ENCODE measurements around the gene SERPINB12. TPM values are rescaled to one million over a fixed set of nuclear protein-coding genes. Genes with fewer than 3 reads are reported as not detected.
A peak's percentile ranks its signal among the peaks of the same experiment; 100 is the strongest.

SERPINB12 gene
- total RNA-seq, 2 donors from 2014 or later, result not detected

- intact Hi-C loops (cut with DNase I, micrococcal nuclease), result no loop called here
- ATAC-seq (no peak), DNase-seq (no peak)
Measured at GRCh38 chr18:63544017-63544416, 1.8 kb downstream of the SERPINB12 start.

- DNase-seq, result no peak
- ATAC-seq, result no peak
- intact Hi-C loops (cut with DNase I, micrococcal nuclease), result no loop called here
Measured at GRCh38 chr18:63545000-63545399, 2.8 kb downstream of the SERPINB12 start.

- no peak for DNase-seq
- intact Hi-C loops (cut with DNase I, micrococcal nuclease), result no loop called here
- ATAC-seq, result no peak
Measured at GRCh38 chr18:63550068-63550467, 7.9 kb downstream of the SERPINB12 start.

GRCh38 chr18:63551769-63552168, 9.6 kb downstream of the SERPINB12 start:
- no peak for ATAC-seq
- DNase-seq, result no peak
- intact Hi-C loops (cut with DNase I, micrococcal nuclease), result no loop called here

GRCh38 chr18:63552581-63552980, 10.4 kb downstream of the SERPINB12 start:
- ATAC-seq, result no peak
- intact Hi-C loops (cut with DNase I, micrococcal nuclease), result no loop called here
- DNase-seq, result no peak

- intact Hi-C loops (cut with DNase I, micrococcal nuclease), result no loop called here
- ATAC-seq, result no peak
- DNase-seq, result no peak
Measured at GRCh38 chr18:63553081-63553480, 10.9 kb downstream of the SERPINB12 start.

GRCh38 chr18:63559567-63560491, 17.7 kb downstream of the SERPINB12 start:
- no peak for ATAC-seq
- no peak for DNase-seq
- intact Hi-C loops (cut with DNase I, micrococcal nuclease), result no loop called here

- intact Hi-C loops (cut with DNase I, micrococcal nuclease), result no loop called here
- no peak for DNase-seq
Measured at GRCh38 chr18:63562284-63562683, 20.1 kb downstream of the SERPINB12 start.

GRCh38 chr18:63564021-63564420, 21.9 kb downstream of the SERPINB12 start:
- no peak for ATAC-seq
- no peak for DNase-seq
- intact Hi-C loops (cut with DNase I, micrococcal nuclease), result no loop called here

More at GRCh38 chr18:63562284-63562683, 20.1 kb downstream of the SERPINB12 start:
- ATAC-seq, result no peak

- no peak for DNase-seq
- intact Hi-C loops (cut with DNase I, micrococcal nuclease), result no loop called here
- no peak for ATAC-seq
Measured at GRCh38 chr18:63564561-63564960, 22.4 kb downstream of the SERPINB12 start.

GRCh38 chr18:63567276-63567675, 25.1 kb downstream of the SERPINB12 start:
- intact Hi-C loops (cut with DNase I, micrococcal nuclease), result no loop called here
- ATAC-seq (no peak), DNase-seq (no peak)

- DNase-seq (no peak), ATAC-seq (no peak)
- intact Hi-C loops (cut with DNase I, micrococcal nuclease), result no loop called here
Measured at GRCh38 chr18:63567825-63568224, 25.7 kb downstream of the SERPINB12 start.

- ATAC-seq, result no peak
- DNase-seq, result no peak
- intact Hi-C loops (cut with DNase I, micrococcal nuclease), result no loop called here
Measured at GRCh38 chr18:63570721-63571120, 28.6 kb downstream of the SERPINB12 start.

- ATAC-seq, result no peak
- intact Hi-C loops (cut with DNase I, micrococcal nuclease), result loop anchor here in 1 of 2 donors (5.0 kb wide), 1 partner anchor 58 kb away; no protein-coding TSS in a partner anchor
- no peak for DNase-seq
Measured at GRCh38 chr18:63575681-63576080, 33.5 kb downstream of the SERPINB12 start.

GRCh38 chr18:63578357-63578958, 36.3 kb downstream of the SERPINB12 start:
- intact Hi-C loops (cut with DNase I, micrococcal nuclease), result loop anchor here in 1 of 2 donors (5.0 kb wide), 1 partner anchor 61 kb away; no protein-coding TSS in a partner anchor
- ATAC-seq (peak; percentile 40), DNase-seq (no peak)

- ATAC-seq, result no peak
Measured at GRCh38 chr18:63579616-63580015, 37.4 kb downstream of the SERPINB12 start.

GRCh38 chr18:63585988-63586387, 43.8 kb downstream of the SERPINB12 start:
- intact Hi-C loops (cut with DNase I, micrococcal nuclease), result no loop called here
- DNase-seq (no peak), ATAC-seq (no peak)

More at GRCh38 chr18:63579616-63580015, 37.4 kb downstream of the SERPINB12 start:
- no peak for DNase-seq
- intact Hi-C loops (cut with DNase I, micrococcal nuclease), result loop anchor here in 1 of 2 donors (5.0 kb wide), 1 partner anchor 62 kb away; no protein-coding TSS in a partner anchor

- ATAC-seq (no peak), DNase-seq (no peak)
- intact Hi-C loops (cut with DNase I, micrococcal nuclease), result no loop called here
Measured at GRCh38 chr18:63586431-63586830, 44.3 kb downstream of the SERPINB12 start.

- intact Hi-C loops (cut with DNase I, micrococcal nuclease), result no loop called here
- DNase-seq (no peak), ATAC-seq (no peak)
Measured at GRCh38 chr18:63586966-63587365, 44.8 kb downstream of the SERPINB12 start, which contains the start of gene SERPINB13. TSS of gene SERPINB13 (plus strand) at chr18:63587343. CDS start at chr18:63588668, 1,325 bp downstream.

- DNase-seq (no peak), ATAC-seq (no peak)
- intact Hi-C loops (cut with DNase I, micrococcal nuclease), result no loop called here
Measured at GRCh38 chr18:63588909-63589308, 46.7 kb downstream of the SERPINB12 start.

All from left colon (tissue), 2 donors.